WI38 (cell line): ENCODE measurements around the gene HMCN1.

ENCODE experiments used
- H3K4me3 ChIP-seq: 2 replicates; pipeline ENCODE4 v1.5.1; 2011; ENCODE audit warnings: low read depth, mild to moderate bottlenecking, control low read depth, low read length
- CTCF ChIP-seq: IDR thresholded peaks from 2 replicates; pipeline ENCODE4 v1.5.1; 2012; ENCODE audit warnings: low read depth, mild to moderate bottlenecking, control low read depth, low read length

The HMCN1 gene

GRCh38 chr1:185696422-185697150 is 37.6 kb upstream of the HMCN1 start:
- TF ChIP-seq CTCF, result no peak
- H3K4me3 ChIP-seq, result no peak overlapping the region

GRCh38 chr1:185699874-185700273 is 34.3 kb upstream of the HMCN1 start:
- H3K4me3 ChIP-seq, result no peak overlapping the region
- TF ChIP-seq CTCF, result no peak

GRCh38 chr1:185701650-185702049 is 32.5 kb upstream of the HMCN1 start:
- no peak overlapping the region for H3K4me3 ChIP-seq
- no peak for TF ChIP-seq CTCF

- no peak for TF ChIP-seq CTCF
- H3K4me3 ChIP-seq, result no peak overlapping the region
These were observed 30.0 kb upstream of the HMCN1 start for GRCh38 chr1:185704181-185704580.

- H3K4me3 ChIP-seq, result no peak overlapping the region
- no peak for TF ChIP-seq CTCF
These were observed 18.1 kb upstream of the HMCN1 start for GRCh38 chr1:185716095-185716494.

- TF ChIP-seq CTCF, result no peak
These were observed 15.2 kb upstream of the HMCN1 start for GRCh38 chr1:185719021-185719420.

GRCh38 chr1:185720633-185721272 is 13.4 kb upstream of the HMCN1 start:
- no peak; the same call in 1 of the 2 replicates for TF ChIP-seq CTCF

More at GRCh38 chr1:185719021-185719420, 15.2 kb upstream of the HMCN1 start:
- no peak overlapping the region for H3K4me3 ChIP-seq

More at GRCh38 chr1:185720633-185721272, 13.4 kb upstream of the HMCN1 start:
- H3K4me3 ChIP-seq, result no peak overlapping the region
